HG02642 (cell line): ENCODE results near the gene SHISAL2A.

Source experiments
- ATAC-seq: cut with Tn5 transposase; IDR thresholded peaks from one replicate; pipeline ENCODE4 v1.9.1; 2021; ENCODE audit warnings: mild to moderate bottlenecking; ENCODE audit not compliant: unreplicated experiment, poor library complexity

The SHISAL2A gene

DNA sequence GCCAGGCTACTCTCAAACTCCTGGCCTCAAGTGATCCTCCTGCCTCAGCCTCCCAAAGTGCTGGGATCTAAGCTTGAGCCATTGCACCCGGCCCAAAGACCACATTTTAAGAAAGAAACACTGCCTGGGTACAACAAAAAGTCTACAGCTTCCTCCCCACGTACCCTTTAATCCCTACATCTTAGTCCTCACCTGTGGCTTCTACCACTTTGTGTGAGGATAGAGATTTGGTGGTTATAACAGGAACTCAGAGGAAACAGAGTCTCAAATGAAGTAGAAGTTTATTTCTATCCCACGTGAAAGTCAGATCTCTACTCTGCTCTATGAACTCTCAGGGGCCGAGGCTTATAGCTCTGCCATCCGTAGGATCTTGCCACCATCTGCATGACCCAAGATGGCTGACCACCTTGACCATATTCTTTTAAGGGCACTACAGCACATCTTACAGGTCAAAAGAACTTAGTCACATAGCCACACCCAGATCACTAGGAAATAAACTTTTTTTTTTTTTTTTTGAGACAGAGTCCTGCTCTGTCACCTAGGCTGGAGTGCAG lies 17.4 kb upstream of the SHISAL2A start:
- ATAC-seq = no peak

DNA sequence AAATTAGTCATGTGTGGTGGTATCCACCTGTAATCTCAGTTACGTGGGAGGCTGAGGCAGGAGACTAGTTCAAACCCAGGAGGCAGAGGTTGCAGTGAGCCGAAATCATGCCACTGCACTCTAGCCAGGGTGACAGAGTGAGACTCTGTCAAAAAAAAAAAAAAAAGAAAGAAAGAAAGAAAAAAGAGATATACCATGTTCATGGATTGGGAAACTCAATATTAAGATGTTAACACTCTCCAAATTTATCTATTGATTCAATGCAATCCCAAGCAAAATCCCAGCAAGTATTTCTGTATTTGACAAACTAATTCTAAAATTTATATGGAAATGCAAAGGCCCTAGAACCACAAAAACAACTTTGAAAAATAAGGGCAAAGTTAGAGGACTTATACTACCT lies 11.0 kb upstream of the SHISAL2A start:
- ATAC-seq = no peak

DNA sequence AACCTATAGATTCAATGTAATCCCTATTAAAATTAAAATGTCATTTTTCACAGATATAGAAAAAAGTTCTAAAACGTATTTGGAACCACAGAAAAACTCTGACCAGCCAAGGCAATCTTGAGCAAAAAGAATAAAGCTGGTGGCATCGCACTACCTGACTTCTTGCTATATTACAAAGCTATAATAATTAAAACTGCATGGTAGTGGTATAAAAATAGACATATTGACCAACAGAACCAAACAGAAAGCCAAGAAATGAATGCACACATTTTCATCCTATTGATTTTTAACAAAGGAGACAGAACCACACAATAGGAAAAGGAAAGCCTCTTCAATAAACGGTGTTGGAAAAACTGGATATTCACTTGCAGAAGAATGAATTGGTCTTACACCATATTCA lies 9.2 kb upstream of the SHISAL2A start:
- ATAC-seq = no peak

DNA sequence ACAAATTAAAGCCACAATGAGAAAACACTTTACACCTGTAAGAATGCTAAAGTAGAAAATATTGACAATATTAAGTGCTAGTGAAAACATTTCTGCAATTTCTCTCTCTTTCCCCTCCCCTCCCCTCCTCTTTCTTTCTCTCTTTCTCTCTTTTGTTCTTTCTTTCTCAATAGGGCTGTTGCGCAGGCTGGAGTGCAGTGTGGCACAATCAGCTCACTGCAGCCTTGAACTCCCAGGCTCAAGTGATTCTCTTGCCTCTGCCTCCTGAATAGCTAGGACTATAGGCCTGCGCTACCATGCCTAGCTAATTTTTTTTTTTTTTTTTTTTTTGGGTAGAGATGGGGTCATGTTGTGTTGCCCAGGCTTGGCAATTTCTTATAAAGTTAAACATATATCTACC lies 5.9 kb upstream of the SHISAL2A start:
- no peak for ATAC-seq

DNA sequence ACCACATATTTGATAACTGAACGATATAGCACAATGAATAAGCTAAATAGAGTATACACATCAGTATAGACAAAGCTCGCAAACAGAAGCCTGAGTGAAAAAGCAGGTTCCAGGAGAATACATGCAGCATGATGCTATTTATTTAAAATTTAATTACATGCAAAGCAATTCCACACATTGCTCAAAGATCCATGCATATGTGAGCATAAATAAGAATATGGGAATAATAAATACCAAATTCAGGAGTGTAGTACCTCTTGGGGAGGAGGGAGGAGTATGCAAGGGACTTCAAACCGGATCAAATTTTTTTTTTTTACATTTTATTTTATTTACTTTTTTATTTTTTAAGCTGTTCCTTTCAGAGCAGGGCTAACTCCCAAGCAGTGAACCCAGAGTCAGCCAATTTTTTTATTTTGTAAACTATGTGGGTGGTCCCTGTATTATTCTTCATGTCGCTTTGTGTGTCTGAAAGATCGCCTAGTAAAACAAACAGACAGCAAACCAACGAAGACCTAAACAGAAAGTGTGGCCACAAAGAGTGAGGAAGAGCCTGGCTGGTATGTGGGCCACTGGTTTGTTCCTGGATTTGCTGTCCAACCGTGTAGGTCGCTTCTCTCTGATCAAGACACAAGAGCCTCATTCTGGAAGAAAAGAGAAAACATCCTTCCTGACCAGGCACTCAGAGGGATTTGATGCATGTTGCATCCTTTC lies 4.2 kb upstream of the SHISAL2A start:
- no peak for ATAC-seq

DNA sequence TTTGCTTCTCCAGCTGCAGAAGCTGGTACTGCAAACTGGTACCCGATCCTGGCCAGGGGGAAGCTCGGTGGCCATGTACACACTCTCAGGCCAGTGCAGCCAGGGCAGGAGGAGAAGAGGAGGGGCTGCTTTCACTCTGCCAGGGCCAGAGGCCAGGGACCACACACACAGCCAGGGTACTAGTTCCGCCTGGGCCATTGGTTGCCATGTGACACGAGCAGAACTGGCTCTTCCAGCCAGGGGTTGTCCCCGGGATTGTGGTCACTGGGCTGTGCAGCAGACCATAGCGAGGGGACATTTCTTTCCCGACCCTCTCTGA lies 3.7 kb upstream of the SHISAL2A start:
- ATAC-seq = no peak

DNA sequence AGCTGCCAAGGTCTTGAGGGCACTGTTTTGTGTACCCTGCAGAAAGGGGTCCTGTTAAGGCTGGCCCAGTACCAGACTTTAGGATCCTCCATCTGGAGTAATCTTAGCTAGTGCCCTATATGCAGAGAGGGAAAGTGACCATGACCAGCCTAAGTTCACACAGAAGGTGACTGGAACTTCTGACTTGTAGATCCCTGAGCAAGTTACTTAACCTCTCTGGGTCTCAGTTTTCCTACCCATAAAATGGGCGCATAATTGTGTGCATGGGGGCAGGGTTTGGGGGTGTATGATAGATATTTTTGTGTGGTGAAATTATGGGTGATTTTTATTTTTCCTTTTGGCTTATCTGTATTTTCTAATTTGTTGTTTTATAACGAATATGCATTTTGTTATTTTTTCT lies 3.3 kb upstream of the SHISAL2A start:
- ATAC-seq = no peak

DNA sequence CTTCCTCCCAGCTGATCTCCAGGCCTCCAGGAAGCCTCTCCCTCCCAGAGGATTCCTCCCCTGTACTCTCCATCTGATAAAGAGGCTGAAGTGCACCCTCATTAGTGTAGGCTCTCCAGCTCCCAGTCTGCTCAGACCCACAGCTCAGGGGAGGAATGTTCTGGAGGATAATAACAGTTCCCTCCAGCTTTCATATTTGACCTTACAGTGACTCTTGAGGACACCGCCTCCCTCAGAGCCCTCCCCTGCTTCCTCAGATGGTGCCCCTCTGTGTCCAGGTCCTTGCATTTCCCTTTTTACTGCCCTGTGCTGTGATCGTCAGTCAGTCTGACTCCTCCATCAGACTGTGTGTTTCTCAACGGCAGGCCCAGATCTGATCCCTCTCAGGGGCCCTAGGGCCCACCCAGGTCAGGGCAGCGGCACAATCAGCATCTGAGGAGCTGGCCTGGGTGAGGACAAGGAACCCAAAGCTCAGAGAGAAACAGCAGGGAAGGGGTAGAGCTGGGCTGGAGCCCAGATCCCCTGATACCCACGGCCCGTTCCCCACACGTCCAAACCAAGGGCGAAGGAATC lies 1.1 kb upstream of the SHISAL2A start:
- no peak for ATAC-seq

DNA sequence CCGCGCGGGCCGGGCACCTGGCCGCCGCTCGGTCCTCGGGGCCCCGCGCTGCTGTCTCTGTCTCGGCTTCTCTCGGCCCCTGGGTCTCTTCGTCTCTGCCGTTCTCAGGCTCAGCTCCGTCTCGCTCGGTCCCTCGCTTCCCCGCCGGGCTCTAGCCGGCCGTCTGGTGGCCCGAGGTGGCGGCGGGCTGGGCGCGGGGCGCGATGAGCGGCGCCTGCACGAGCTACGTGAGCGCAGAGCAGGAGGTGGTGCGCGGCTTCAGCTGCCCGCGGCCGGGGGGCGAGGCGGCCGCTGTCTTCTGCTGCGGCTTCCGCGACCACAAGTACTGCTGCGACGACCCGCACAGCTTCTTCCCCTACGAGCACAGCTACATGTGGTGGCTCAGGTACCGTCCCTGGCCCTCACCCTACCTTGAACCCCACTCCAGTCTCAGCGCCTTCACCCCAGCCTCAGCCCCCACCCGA lies 355 bp downstream of the SHISAL2A start:
- no peak for ATAC-seq

DNA sequence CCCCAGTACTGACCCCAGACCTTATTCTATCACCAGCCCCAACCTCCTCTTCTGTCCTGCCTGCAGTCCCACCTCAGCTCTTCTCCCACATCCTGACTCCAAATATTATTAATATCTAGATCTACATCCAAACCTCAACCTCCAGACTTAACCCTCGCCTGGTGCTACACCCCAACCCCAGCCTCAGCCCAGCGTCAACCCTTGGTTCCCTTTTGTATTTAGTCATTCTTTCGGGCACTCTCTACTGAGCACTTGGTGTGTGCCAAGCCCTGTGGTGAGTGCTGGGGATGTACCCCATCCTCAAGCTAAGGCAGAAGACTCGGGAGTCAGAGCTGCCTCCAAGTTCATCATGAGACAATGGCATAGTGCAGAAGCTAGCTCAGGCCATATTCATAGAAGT lies 1.1 kb downstream of the SHISAL2A start:
- no peak for ATAC-seq

DNA sequence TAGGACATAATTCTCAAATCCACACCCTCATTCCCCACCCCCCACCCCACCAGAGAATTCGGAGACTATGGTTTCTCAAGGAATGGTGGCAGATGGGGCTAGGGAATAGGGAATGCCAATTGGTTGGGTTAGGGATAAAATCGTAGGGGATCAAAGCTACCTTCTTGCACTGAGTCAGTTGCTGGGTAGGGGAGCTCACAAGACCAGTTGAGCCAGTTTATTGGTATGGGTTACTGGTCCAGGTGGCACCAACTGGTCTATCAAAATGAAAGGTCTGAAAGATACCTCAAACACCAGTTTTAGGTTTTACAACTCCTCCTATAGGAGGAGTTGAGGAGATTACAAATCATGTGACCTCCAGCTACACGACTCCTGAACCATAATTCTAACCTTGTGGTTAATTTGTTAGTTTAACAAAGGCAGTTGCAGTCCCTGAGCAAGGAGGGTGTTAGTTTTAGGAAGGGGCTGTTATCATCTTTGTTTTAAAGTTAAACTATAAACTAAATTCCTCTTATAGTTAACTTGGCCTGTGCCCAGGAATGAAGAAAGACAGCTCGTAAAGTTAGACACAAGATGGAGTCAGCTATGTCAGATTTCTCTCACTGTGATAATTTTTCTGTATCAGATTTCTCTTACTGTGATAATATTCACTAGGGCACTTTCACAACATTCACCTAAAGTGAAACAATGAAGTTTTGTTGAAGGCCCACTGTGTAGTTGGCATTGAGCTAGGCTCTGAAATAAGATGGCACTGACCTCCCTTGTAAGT lies 2.5 kb downstream of the SHISAL2A start:
- ATAC-seq = no peak

DNA sequence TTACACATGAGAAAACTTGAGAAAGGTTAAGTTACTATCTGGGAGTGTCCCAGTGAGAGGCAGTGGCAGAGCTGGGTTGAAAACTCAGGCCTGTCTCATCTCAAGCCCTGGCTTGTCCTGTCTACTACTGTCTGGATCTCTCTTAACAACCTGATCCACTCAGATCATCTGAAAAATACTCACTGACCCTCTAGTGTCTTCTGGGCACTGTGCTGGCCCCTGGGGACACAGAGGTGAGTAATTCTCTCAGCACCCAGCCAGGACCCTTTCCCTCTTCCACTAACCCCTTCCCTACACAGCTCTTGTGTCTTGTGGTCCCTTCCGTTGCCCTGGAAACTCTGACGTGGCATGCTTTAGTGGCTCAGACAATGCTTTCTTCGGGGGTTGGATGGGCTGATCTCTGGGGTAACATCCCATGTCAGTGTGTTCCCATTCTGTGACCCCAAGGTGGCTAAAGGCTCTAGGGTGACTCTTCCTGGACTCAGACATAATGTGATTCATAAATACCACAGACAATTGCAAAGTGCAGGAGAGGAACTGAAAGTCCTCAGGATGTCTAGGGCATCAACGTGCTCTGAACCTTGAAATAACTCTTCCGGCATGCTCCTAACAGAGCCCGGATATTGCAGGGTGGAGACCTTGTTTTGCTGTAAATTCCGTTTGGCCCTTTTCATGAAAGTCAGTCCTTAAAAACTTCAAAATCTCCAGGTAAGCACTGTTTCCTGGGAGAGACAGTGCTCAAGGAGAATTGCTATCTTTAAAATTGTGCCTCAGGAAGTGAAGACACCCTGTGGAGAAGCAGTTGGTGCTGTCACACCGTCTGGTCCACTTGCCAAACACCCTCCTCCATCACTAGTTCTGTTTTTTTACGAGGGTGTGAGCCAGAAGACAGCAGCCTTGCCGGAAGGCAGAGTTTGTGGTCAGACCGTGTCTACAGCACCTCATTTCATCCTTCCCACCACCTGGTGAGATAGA lies 4.0 kb downstream of the SHISAL2A start:
- ATAC-seq = peak; percentile 83

DNA sequence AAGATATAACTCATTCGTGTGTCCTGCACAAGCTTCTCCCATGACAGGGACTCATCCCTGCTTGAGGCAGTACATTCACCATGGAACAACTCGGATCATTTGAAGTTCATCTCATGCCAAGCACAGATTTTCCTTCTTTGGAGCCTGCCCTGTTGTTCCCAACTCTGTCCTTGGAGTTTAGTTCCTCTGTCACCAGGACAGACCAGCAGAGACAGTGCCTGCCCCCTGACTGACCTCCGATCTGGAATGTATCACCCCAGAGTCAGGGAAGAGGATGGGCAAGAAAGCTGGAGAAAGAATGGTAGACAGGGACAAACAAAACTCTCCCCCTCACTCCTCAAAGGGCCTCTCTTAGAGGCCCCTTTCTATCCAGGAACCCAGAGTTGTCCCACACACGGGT lies 5.0 kb downstream of the SHISAL2A start:
- ATAC-seq = no peak

DNA sequence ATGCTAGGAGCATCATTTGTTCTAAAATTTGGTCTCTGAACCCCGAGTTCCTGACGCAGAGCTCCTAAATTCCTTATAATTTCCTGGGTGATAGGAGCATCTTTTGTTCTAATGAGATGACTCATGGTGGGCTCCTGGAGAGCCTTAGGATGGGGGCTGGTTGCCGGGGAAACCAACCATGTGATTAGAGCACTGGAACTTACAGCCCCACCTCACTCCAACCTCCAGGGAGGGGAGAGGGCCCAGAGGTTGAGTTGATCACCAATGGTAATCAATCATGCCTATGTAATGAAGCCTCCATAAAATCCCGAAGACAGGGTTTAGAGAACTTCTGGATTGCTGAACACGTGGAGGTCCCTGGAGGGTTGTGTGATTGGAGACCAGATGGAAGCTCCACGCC lies 7.7 kb downstream of the SHISAL2A start:
- ATAC-seq = no peak

DNA sequence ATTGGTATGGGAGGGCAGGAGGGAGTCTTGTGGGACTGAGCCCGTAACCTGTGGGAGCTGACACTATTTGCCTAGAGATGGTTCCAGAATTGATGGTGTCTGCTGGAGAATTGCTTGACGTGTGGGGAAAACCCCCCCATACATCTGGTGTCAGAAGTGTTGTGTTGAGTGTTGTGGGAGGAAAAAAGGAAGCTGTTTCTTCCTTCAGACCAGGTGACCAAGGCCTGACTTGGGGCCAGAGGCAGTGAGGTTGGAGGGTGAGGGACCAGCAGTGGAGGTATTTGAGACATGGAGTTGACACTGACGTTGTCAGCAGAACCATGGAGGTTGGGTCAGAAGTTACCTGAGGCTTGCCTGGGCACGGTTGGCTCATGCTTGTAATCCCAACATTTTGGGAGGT lies 8.3 kb downstream of the SHISAL2A start:
- ATAC-seq = no peak

DNA sequence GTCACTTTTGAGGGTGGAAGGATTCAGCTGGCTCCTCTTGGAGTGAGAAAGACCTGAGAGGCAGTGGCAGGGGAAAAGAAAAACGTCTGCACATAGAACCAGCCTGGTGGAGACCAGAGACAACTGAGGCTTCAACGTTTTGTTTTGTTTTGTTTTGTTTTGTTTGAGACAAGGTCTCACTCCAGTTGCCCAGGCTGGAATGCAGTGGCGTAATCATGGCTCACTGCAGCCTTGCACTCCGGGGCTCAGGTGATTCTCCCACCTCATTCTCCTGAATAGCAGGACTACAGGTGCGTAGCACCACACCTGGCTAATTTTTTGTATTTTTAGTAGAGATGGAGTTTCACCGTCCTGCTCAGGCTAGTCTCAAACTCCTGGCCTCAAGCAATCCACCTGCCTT lies 12.3 kb downstream of the SHISAL2A start:
- ATAC-seq = no peak

DNA sequence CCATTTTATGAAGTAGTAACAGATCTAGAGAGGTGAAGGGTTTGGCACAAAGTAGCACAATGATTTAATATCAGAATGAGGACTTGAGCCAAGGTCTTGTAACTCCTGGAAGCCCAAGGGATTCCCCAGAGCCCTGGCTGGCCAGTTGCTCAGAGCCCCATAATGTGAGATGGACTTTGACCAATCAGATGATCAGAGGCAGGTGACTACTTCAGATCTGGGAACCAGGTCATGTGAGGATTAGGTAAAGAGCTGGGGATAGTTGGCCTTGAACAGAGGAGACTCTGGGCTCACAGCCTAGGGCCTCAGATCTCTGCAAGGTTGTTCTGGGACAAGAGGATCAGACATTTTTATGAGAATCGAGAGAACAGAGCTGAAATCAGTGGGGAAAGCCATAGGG lies 18.9 kb downstream of the SHISAL2A start:
- ATAC-seq = no peak

DNA sequence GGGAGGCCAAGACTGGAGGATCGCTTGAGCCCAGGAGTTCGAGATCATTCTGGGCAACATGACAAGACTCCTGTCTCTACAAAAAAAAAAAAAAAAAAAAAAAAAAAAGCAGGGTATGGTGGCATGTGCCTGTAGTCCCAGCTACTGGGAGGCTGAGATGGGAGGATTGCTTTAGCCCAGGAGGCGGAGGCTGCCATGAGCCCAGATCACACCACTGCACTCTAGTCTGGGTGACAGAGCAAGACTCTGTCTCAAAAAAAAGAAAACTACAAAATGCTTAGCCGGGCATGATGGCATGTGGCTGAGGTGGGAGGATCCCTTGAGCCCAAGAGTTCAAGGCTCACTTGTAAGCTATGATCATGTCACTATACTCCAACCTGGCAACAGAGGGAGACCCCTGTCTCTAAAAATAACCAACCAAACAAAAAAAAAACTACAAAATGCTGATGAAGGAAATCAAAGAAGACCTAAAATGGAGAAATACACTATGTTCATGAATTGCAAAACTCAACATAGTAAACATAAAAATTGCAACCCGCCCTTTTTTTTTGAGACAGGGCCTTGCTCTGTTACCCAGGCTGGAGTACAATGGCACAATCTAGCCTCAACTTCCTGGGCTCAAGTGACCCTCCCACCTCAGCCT lies 20.4 kb downstream of the SHISAL2A start:
- no peak for ATAC-seq

DNA sequence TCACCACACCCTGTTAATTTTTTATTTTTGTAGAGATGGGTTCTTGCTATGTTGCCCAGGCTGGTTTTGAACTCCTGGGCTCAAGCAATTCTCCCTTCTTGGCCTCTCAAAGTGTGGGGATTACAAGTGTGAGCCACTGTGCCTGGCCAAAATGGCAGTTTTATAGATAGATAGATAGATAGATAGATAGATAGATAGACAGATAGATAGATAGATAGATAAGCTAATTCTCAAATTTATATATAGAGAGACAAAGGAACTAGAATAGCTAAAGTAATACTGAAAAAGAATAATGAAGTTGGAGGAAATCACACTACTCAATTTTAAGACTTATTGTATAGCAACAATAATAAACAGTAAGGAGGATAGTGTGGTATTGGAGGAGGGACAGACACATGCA lies 21.1 kb downstream of the SHISAL2A start:
- no peak for ATAC-seq

DNA sequence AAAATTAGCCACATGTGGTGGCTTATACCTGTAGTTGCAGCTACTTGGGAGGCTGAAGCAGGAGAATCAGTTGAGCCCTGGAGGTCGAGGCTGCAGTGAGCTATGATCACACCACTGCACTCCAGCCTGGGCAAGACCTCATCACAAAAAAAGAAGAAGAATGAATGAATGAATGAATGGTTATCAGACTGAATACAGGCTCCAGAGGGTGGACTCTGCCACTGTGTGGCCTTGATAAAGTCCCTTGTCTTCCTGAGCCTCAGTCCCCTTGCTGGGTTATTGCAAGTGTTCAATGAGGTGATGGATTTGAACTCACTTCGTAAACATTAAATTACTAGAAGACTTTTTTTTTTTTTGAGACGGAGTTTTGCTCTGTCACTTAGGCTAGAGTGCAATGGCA lies 24.7 kb downstream of the SHISAL2A start:
- no peak for ATAC-seq
